ENCODE results near the gene UBXN4.

UBXN4 gene

DNA sequence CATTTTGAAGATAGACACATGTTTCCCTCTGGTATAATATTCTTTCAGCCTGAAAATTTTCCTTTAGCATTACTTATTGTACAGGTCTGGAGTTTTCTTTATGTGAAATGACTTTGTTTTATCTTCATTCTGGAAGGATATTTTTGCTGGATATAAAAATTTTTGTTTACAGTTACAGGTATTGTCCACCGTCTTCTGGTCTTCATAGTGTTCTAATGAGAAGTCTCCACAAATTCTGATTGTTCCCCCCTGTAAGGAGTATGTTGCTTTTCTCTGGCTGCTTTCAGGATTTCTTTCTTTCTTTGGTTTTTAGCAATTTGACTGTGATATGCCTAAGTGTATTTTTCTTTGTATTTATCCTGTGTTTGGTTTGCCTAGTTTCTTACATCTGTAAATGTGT is 15.0 kb downstream of the UBXN4 start:
- DNase-seq (ENCODE audit: low read depth): no peak
- TF ChIP-seq, protein P1, sequence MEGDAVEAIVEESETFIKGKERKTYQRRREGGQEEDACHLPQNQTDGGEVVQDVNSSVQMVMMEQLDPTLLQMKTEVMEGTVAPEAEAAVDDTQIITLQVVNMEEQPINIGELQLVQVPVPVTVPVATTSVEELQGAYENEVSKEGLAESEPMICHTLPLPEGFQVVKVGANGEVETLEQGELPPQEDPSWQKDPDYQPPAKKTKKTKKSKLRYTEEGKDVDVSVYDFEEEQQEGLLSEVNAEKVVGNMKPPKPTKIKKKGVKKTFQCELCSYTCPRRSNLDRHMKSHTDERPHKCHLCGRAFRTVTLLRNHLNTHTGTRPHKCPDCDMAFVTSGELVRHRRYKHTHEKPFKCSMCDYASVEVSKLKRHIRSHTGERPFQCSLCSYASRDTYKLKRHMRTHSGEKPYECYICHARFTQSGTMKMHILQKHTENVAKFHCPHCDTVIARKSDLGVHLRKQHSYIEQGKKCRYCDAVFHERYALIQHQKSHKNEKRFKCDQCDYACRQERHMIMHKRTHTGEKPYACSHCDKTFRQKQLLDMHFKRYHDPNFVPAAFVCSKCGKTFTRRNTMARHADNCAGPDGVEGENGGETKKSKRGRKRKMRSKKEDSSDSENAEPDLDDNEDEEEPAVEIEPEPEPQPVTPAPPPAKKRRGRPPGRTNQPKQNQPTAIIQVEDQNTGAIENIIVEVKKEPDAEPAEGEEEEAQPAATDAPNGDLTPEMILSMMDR (conservative IDR thresholded peaks at IDR 0.05; ENCODE audit: low read depth, low read length): no peak
- no peak overlapping the region for H3K4me3 ChIP-seq (ENCODE audit: low read depth, low read length)

DNA sequence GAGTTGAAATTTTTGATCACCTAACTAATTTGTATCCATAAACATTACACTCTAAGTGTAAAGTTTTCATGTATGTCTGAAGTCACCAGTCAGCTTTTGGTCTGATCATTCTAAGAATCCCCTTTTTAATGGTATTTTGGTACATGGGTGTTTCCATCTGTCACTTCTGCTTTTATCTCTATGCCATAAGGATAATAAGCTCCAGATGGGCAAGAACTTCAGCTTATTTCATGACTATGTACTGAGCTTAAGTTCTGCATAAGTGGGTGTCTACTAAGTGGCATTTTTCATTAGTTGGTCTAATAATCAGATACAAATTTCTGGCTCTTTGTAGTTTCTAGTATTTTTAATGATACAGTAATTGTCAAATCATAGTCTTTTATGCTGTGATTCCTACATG is 20.4 kb downstream of the UBXN4 start:
- DNase-seq (ENCODE audit: low read depth): no peak
- TF ChIP-seq, protein P1 (conservative IDR thresholded peaks at IDR 0.05; ENCODE audit: low read depth, low read length): no peak
- H3K4me3 ChIP-seq (ENCODE audit: low read depth, low read length): no peak overlapping the region

DNA sequence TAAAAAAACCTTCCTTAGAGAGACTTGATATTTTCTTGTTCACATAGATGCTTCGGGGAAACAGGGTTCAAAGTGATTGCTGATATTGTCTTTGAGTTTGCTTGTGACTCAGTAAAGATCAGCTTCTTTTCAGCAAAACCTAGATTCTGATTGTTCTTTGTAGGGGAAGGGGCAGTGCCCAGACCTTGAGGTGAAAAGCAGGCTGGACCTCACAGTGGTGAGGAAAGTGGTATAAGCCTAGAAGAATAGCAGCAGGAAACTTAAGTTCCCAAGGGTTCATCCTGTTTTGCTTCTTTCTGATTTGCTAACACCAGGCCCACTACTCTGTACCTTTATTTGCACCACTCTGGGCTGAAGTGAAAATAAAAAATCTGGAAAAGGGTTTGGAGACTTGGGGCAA is 20.9 kb downstream of the UBXN4 start:
- TF ChIP-seq, protein P1 (conservative IDR thresholded peaks at IDR 0.05; ENCODE audit: low read depth, low read length): no peak
- no peak overlapping the region for H3K4me3 ChIP-seq (ENCODE audit: low read depth, low read length)
- DNase-seq (ENCODE audit: low read depth): no peak

DNA sequence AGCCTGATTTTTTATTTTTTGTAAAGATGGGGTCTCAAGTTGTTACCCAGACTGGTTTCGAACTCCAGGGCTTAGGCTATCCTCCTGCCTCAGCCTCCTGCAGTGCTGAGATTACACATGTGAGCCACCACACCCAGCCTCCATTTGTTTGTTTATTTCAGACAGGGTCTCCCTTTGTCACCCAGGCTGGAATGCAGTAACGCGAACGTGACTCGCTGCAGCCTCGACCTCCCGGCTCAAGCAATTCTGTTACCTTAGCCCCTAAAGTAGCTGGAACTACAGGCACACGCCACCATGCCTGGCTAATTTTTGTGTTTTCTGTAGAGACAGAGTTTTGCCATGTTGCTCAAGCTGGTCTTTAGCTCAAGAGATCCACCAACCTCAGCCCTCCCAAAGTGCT is 27.2 kb downstream of the UBXN4 start:
- DNase-seq (ENCODE audit: low read depth): no peak
- TF ChIP-seq, protein P1 (conservative IDR thresholded peaks at IDR 0.05; ENCODE audit: low read depth, low read length): no peak
- H3K4me3 ChIP-seq (ENCODE audit: low read depth, low read length): no peak overlapping the region

DNA sequence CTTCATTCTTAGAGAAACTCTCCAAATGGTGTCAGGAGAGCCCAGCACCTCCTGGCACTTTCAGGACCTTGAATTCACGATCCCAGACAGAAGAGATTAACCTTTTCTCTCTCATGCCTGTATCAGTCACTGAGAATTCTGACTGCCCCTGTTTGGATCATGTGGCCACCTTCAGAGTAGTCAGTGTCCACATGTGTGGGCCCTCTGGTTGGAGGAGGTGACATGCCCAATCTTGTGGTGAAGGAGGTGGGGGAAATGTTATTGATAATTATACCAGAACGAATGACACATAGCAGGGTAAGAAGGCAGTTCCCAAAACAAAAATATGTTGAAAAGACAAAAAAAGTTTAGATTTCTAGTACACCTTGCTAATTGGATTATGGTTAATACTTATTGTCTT is 31.7 kb downstream of the UBXN4 start:
- no peak for DNase-seq (ENCODE audit: low read depth)
- no peak overlapping the region for H3K4me3 ChIP-seq (ENCODE audit: low read depth, low read length)
- TF ChIP-seq, protein P1 (conservative IDR thresholded peaks at IDR 0.05; ENCODE audit: low read depth, low read length): no peak

DNA sequence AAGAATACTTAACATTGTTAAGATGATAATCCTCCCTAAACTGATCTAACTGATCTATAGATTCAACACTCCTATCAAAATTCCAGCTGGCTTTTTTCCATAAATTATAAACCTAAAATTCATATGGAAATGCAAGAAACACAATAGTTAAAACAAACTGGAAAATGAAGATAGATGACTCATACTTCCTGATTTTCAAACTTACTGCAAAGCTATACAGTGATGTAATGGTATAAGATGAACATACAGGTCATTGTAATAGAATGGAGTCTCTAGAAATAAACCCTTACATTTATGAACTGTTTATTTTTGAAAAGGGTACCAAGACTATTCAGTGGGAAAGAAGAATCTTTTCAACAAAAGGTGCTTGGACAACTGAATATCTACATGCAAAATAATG is 32.3 kb downstream of the UBXN4 start:
- no peak overlapping the region for H3K4me3 ChIP-seq (ENCODE audit: low read depth, low read length)
- TF ChIP-seq, protein P1 (conservative IDR thresholded peaks at IDR 0.05; ENCODE audit: low read depth, low read length): no peak
- DNase-seq (ENCODE audit: low read depth): peak; percentile 58

DNA sequence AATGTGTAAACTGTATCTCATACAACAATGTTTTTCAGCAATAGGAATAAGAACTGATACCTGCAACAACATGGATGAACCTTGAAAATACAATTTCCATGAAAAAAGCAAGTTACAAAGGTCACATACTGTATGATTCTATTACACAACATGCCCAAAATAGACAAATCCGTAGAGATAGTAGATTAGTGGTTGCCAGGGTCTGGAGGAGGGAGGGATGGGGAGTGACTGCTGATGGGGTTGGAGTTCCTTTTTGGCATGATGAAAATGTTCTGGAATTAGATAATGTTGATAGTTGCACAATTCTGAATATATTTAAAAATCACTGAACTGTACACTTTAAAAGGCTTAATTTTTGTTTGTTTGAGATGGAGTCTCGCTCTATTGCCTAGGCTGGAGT is 33.8 kb downstream of the UBXN4 start:
- DNase-seq (ENCODE audit: low read depth): peak; percentile 28
- H3K4me3 ChIP-seq (ENCODE audit: low read depth, low read length): no peak overlapping the region
- TF ChIP-seq, protein P1 (conservative IDR thresholded peaks at IDR 0.05; ENCODE audit: low read depth, low read length): no peak
